T-helper 17 cell (primary cell): Measurements from ENCODE around the gene AKT1. TPM values are rescaled to one million over a fixed set of nuclear protein-coding genes. Genes with fewer than 3 reads are reported as not detected.

Experiments used
- ATAC-seq: fragments of 150-1000 bp; cut with Tn5 transposase; 2 replicates; pipeline ENCODE4 v1.10.0; 2021; ENCODE audit warnings: mild to moderate bottlenecking, moderate library complexity
- DNase-seq, 3 donors: peaks; one replicate each; pipeline versions ENCODE4 v3.0.0 to v3.0.0-alpha.2; 2020 to 2021
- H3K9me3 ChIP-seq: one replicate; pipeline ENCODE4 v1.7.0; 2013; ENCODE audit warnings: low read length, mild to moderate bottlenecking; ENCODE audit not compliant: control insufficient read depth, poor library complexity, severe bottlenecking
- H3K27ac Mint-ChIP-seq: one replicate; pipeline ENCODE4 v1.8.0; 2022; ENCODE audit warnings: mild to moderate bottlenecking, moderate library complexity, mixed read lengths
- H3K27me3 Mint-ChIP-seq: one replicate; pipeline ENCODE4 v1.8.0; 2022; ENCODE audit warnings: mixed read lengths
- H3K36me3 Mint-ChIP-seq: one replicate; pipeline ENCODE4 v1.8.0; 2022; ENCODE audit warnings: low read depth, mixed read lengths
- H3K4me1 Mint-ChIP-seq: one replicate; pipeline ENCODE4 v1.8.0; 2022; ENCODE audit warnings: mild to moderate bottlenecking, mixed read lengths
- H3K4me3 Mint-ChIP-seq: one replicate; pipeline ENCODE4 v1.8.0; 2022; ENCODE audit warnings: mild to moderate bottlenecking, moderate library complexity, mixed read lengths
- total RNA-seq, 4 donors: library from RNA in 2 of 4; stranded (reverse) in 2 of 4; gene quantifications; one replicate each; pipeline ENCODE4 v1.2.3 and lab custom pipeline; 2022 to 2026

AKT1 gene
- total RNA-seq, 2 donors from 2014 or later, result 72.4 to 77.2 TPM

GRCh38 chr14:104808456-104808855 lies 12.9 kb upstream of the AKT1 start:
- Mint-ChIP-seq H3K4me1 (peaks cover 4% of the 10 kb centered on the region), H3K27ac (no peak overlapping the region), H3K27me3 (no peaks in the 10 kb centered on the region), H3K36me3 (no peaks in the 10 kb centered on the region), H3K4me3 (no peak overlapping the region)
- H3K9me3 ChIP-seq, result no peaks in the 10 kb centered on the region
- no peak for DNase-seq
- no peak for ATAC-seq

GRCh38 chr14:104806625-104807465 lies 11.3 kb upstream of the AKT1 start:
- no peak for ATAC-seq
- Mint-ChIP-seq H3K27ac (peak overlapping the region; percentile 54), H3K4me3 (no peak overlapping the region)

GRCh38 chr14:104805941-104806624 lies 10.5 kb upstream of the AKT1 start:
- ATAC-seq, result no peak
- H3K4me1 Mint-ChIP-seq, result peaks cover 6% of the 10 kb centered on the region
- H3K9me3 ChIP-seq, result no peaks in the 10 kb centered on the region
- no peak for DNase-seq
- H3K4me3 Mint-ChIP-seq, result no peak overlapping the region
- no peaks in the 10 kb centered on the region for H3K36me3 Mint-ChIP-seq
- H3K27ac Mint-ChIP-seq, result no peak overlapping the region
- H3K27me3 Mint-ChIP-seq, result no peaks in the 10 kb centered on the region

More at GRCh38 chr14:104806625-104807465, 11.3 kb upstream of the AKT1 start:
- no peaks in the 10 kb centered on the region for H3K9me3 ChIP-seq
- no peaks in the 10 kb centered on the region for H3K27me3 Mint-ChIP-seq
- H3K36me3 Mint-ChIP-seq, result no peaks in the 10 kb centered on the region
- peaks cover 5% of the 10 kb centered on the region for H3K4me1 Mint-ChIP-seq
- DNase-seq, result no peak

- Mint-ChIP-seq H3K4me3 (no peak overlapping the region), H3K27ac (no peak overlapping the region), H3K27me3 (no peaks in the 10 kb centered on the region), H3K4me1 (peaks cover 6% of the 10 kb centered on the region), H3K36me3 (no peaks in the 10 kb centered on the region)
- H3K9me3 ChIP-seq, result no peaks in the 10 kb centered on the region
- ATAC-seq, result no peak
- no peak for DNase-seq
Measured at GRCh38 chr14:104805326-104805678, 9.8 kb upstream of the AKT1 start.

GRCh38 chr14:104804481-104805325 lies 9.2 kb upstream of the AKT1 start:
- H3K9me3 ChIP-seq, result no peaks in the 10 kb centered on the region
- H3K27ac Mint-ChIP-seq, result no peak overlapping the region
- no peaks in the 10 kb centered on the region for H3K27me3 Mint-ChIP-seq
- peaks cover 6% of the 10 kb centered on the region for H3K4me1 Mint-ChIP-seq
- H3K4me3 Mint-ChIP-seq, result no peak overlapping the region
- DNase-seq, result no peak
- ATAC-seq, result no peak
- H3K36me3 Mint-ChIP-seq, result no peaks in the 10 kb centered on the region

GRCh38 chr14:104803912-104804410 lies 8.4 kb upstream of the AKT1 start:
- H3K9me3 ChIP-seq, result no peaks in the 10 kb centered on the region
- DNase-seq, result no peak
- Mint-ChIP-seq H3K4me1 (peaks cover 11% of the 10 kb centered on the region), H3K27ac (no peak overlapping the region), H3K4me3 (no peak overlapping the region), H3K27me3 (no peaks in the 10 kb centered on the region), H3K36me3 (no peaks in the 10 kb centered on the region)
- ATAC-seq, result no peak

GRCh38 chr14:104803280-104803911 lies 7.8 kb upstream of the AKT1 start:
- DNase-seq (no peak), ATAC-seq (no peak)
- Mint-ChIP-seq H3K36me3 (no peaks in the 10 kb centered on the region), H3K27ac (no peak overlapping the region), H3K4me1 (peaks cover 14% of the 10 kb centered on the region), H3K27me3 (no peaks in the 10 kb centered on the region), H3K4me3 (no peak overlapping the region)
- no peaks in the 10 kb centered on the region for H3K9me3 ChIP-seq

GRCh38 chr14:104802394-104803184 lies 7.0 kb upstream of the AKT1 start:
- Mint-ChIP-seq H3K27ac (no peak overlapping the region), H3K4me3 (peak overlapping the region; percentile 53), H3K27me3 (no peaks in the 10 kb centered on the region), H3K4me1 (peaks cover 14% of the 10 kb centered on the region), H3K36me3 (no peaks in the 10 kb centered on the region)
- no peaks in the 10 kb centered on the region for H3K9me3 ChIP-seq
- ATAC-seq, result no peak
- no peak for DNase-seq

GRCh38 chr14:104801520-104802393 lies 6.2 kb upstream of the AKT1 start:
- H3K9me3 ChIP-seq, result no peaks in the 10 kb centered on the region
- Mint-ChIP-seq H3K36me3 (no peaks in the 10 kb centered on the region), H3K4me3 (peak overlapping the region; percentile 88), H3K27ac (peak overlapping the region; percentile 53), H3K27me3 (no peaks in the 10 kb centered on the region), H3K4me1 (peaks cover 14% of the 10 kb centered on the region)
- DNase-seq (no peak), ATAC-seq (no peak)

- peak within 1 kb of the TSS; percentile 69 for H3K27ac Mint-ChIP-seq
- H3K9me3 ChIP-seq, result no peaks in the 10 kb centered on the region
- H3K4me1 Mint-ChIP-seq, result peaks cover 15% of the 10 kb centered on the region
- H3K27me3 Mint-ChIP-seq, result no peaks in the 10 kb centered on the region
- H3K36me3 Mint-ChIP-seq, result no peaks in the 10 kb centered on the region
- DNase-seq (peak in 2 of 3 donors; percentile 45 to 68), ATAC-seq (peak; percentile 64)
- H3K4me3 Mint-ChIP-seq, result peak within 1 kb of the TSS; percentile 88
Measured at GRCh38 chr14:104800771-104801519, 5.4 kb upstream of the AKT1 start, which contains the start of gene ZBTB42. ZBTB42 (plus strand) TSS chr14:104801101; CDS start chr14:104801198, 97 bp downstream.
